Measurements from ENCODE around the gene CAST. TPM values are rescaled to one million over a fixed set of nuclear protein-coding genes. Genes with fewer than 3 reads are reported as not detected.

Gene CAST
- total RNA-seq, 2 experiments from 2014 or later: 40.5 to 90.1 TPM

DNA sequence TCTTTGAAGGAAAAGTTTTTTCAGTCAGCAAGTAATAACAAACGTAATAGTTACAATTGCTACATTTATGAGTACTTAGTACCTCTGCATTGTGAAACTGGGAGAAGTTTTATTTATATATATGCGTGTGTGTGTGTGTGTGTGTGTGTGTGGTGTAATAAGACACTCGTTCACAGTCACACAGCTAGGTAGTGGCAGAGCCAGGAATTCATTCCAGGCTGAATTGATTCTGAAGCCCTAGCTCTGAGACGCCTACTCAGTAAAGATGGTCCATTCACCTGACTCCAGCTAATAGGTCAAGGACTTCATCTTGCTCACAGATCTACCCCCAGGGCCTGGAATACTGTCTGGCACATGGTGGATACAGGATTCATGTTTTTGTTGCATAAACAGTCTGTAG is 13.6 kb upstream of the CAST start:
- no TSS peak for BruUV-seq (replicated peaks)
- Histone ChIP-seq H3K4me3 (ENCODE audit: low read depth, low read length, poor library complexity, severe bottlenecking) (no peak overlapping the region), H2AFZ (ENCODE audit: low read length) (no peak overlapping the region), H3K79me2 (ENCODE audit: insufficient read depth, low read depth, low read length) (no peaks in the 10 kb centered on the region), H3K9me2 (ENCODE audit: insufficient read depth, low read length) (no peaks in the 10 kb centered on the region), H3K4me2 (ENCODE audit: low read length) (no peak overlapping the region), H3K27ac (ENCODE audit: low read depth, low read length, poor library complexity, severe bottlenecking) (no peak overlapping the region), H3K4me1 (ENCODE audit: insufficient read depth, low read length, poor library complexity, severe bottlenecking) (no peaks in the 10 kb centered on the region), H3K9me3 (ENCODE audit: low read length) (no peaks in the 10 kb centered on the region), H4K20me1 (ENCODE audit: insufficient read depth, low read length) (no peaks in the 10 kb centered on the region), H3K36me3 (ENCODE audit: insufficient read depth, low read length) (no peaks in the 10 kb centered on the region)
- no peak for DNase-seq (ENCODE audit: low spot score)
- TF ChIP-seq CTCF (conservative IDR thresholded peaks at IDR 0.05; ENCODE audit: low read length): no peak
- no peak for TF ChIP-seq EZH2phosphoT487 (IDR thresholded peaks at IDR 0.05; ENCODE audit: borderline replicate concordance, low read depth, low read length)
- ChIA-PET POLR2A (interaction anchor here (0.5 to 1.3 kb wide), 3 partner anchors 11 to 1061 kb away, joined by 3 to 6 read pairs (median 3); no protein-coding TSS in a partner anchor), CTCF (ENCODE audit: unreplicated experiment) (no interaction called here)
- intact Hi-C loops (cut with micrococcal nuclease; ENCODE audit: unreplicated experiment): no loop called here

DNA sequence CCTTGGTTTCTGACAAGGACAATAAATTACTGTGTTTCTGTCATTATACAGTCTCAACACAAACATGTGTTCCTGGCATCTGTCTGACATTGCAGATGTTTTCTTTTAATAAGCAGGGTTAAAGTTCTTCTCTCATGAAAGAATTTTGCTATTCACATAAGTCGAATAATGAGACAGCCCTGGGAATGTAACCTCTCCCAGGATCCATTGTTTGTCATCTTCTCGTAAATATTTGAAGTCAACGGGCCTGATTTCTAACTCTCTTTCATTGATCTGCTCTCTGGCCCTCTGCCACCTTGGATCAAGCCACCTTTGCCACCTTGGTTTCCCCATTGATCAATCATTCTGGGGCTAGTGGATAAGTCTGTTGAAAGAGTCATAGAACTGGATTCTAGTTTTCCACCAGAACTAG is 12.9 kb upstream of the CAST start:
- no peaks in the 10 kb centered on the region for H3K79me2 ChIP-seq (ENCODE audit: insufficient read depth, low read depth, low read length)
- H3K36me3 ChIP-seq (ENCODE audit: insufficient read depth, low read length): no peaks in the 10 kb centered on the region
- H3K4me1 ChIP-seq (ENCODE audit: insufficient read depth, low read length, poor library complexity, severe bottlenecking): no peaks in the 10 kb centered on the region
- no peak overlapping the region for H3K4me2 ChIP-seq (ENCODE audit: low read length)
- intact Hi-C loops (cut with micrococcal nuclease; ENCODE audit: unreplicated experiment): no loop called here
- H2AFZ ChIP-seq (ENCODE audit: low read length): no peak overlapping the region
- no peak overlapping the region for H3K27ac ChIP-seq (ENCODE audit: low read depth, low read length, poor library complexity, severe bottlenecking)
- no peak for TF ChIP-seq CTCF (conservative IDR thresholded peaks at IDR 0.05; ENCODE audit: low read length)
- TF ChIP-seq EZH2phosphoT487 (IDR thresholded peaks at IDR 0.05; ENCODE audit: borderline replicate concordance, low read depth, low read length): no peak
- H3K4me3 ChIP-seq (ENCODE audit: low read depth, low read length, poor library complexity, severe bottlenecking): no peak overlapping the region
- no peaks in the 10 kb centered on the region for H3K9me2 ChIP-seq (ENCODE audit: insufficient read depth, low read length)
- H3K9me3 ChIP-seq (ENCODE audit: low read length): no peaks in the 10 kb centered on the region
- ChIA-PET CTCF (ENCODE audit: unreplicated experiment) (no interaction called here), POLR2A (interaction anchor here (0.5 to 1.3 kb wide), 3 partner anchors 10 to 1061 kb away, joined by 3 to 6 read pairs (median 3); no protein-coding TSS in a partner anchor)
- no TSS peak for BruUV-seq (replicated peaks)
- DNase-seq (ENCODE audit: low spot score): no peak
- H4K20me1 ChIP-seq (ENCODE audit: insufficient read depth, low read length): no peaks in the 10 kb centered on the region

- intact Hi-C loops (cut with micrococcal nuclease; ENCODE audit: unreplicated experiment): loop anchor here (5.0 kb wide), 1 partner anchor 37 kb away; no protein-coding TSS in a partner anchor
- DNase-seq (ENCODE audit: low spot score): no peak
- no peak overlapping the region for H2AFZ ChIP-seq (ENCODE audit: low read length)
- H4K20me1 ChIP-seq (ENCODE audit: insufficient read depth, low read length): no peaks in the 10 kb centered on the region
- TF ChIP-seq CTCF (conservative IDR thresholded peaks at IDR 0.05; ENCODE audit: low read length) (no peak), EZH2phosphoT487 (IDR thresholded peaks at IDR 0.05; ENCODE audit: borderline replicate concordance, low read depth, low read length) (no peak)
- CTCF ChIA-PET (ENCODE audit: unreplicated experiment): no interaction called here
- no peaks in the 10 kb centered on the region for H3K4me1 ChIP-seq (ENCODE audit: insufficient read depth, low read length, poor library complexity, severe bottlenecking)
- POLR2A ChIA-PET: interaction anchor here (0.6 kb wide), 1 partner anchor 709 kb away, joined by 3 read pairs; no protein-coding TSS in a partner anchor
- no TSS peak for BruUV-seq (replicated peaks)
- H3K4me3 ChIP-seq (ENCODE audit: low read depth, low read length, poor library complexity, severe bottlenecking): no peak overlapping the region
- H3K79me2 ChIP-seq (ENCODE audit: insufficient read depth, low read depth, low read length): no peaks in the 10 kb centered on the region
- no peak overlapping the region for H3K4me2 ChIP-seq (ENCODE audit: low read length)
- no peak overlapping the region for H3K27ac ChIP-seq (ENCODE audit: low read depth, low read length, poor library complexity, severe bottlenecking)
- H3K9me2 ChIP-seq (ENCODE audit: insufficient read depth, low read length): no peaks in the 10 kb centered on the region
- no peaks in the 10 kb centered on the region for H3K36me3 ChIP-seq (ENCODE audit: insufficient read depth, low read length)
- H3K9me3 ChIP-seq (ENCODE audit: low read length): no peaks in the 10 kb centered on the region
Measured at GRCh38 chr5:96649681-96650540, 12.3 kb upstream of the CAST start.

Data from OCI-LY7 (cell line).